Stomach (tissue), 4 donors: ENCODE data around the gene XIST.

Experiments
- CTCF ChIP-seq, 7 experiments: fragments of 450-650 bp in 4 of 7; fragments of 200-600 bp in 3 of 7; sonication (generic) in 3 of 7; IDR thresholded peaks; one replicate each; pipeline ENCODE4 v1.5.1; 2016 to 2019; ENCODE audit warnings: antibody characterized with exemption in 7 of 7, control low read depth in 2 of 7, mild to moderate bottlenecking in 1 of 7
- EP300 ChIP-seq: sonication (generic); formaldehyde crosslinking; IDR thresholded peaks from one replicate; pipeline ENCODE4 v1.6.1; 2017; ENCODE audit warnings: antibody characterized with exemption

GRCh38 chrX:73827406-73827805, 25.1 kb downstream of the XIST start:
- no peak for TF ChIP-seq CTCF (IDR thresholded peaks at IDR 0.05)
- no peak for TF ChIP-seq EP300
